ENCODE data around the gene CDKN1C. TPM values are rescaled to one million over a fixed set of nuclear protein-coding genes. Genes with fewer than 3 reads are reported as not detected.

Gene CDKN1C
- total and polyA plus RNA-seq, 2 experiments from 2014 or later = 0.38 to 0.43 TPM

DNA sequence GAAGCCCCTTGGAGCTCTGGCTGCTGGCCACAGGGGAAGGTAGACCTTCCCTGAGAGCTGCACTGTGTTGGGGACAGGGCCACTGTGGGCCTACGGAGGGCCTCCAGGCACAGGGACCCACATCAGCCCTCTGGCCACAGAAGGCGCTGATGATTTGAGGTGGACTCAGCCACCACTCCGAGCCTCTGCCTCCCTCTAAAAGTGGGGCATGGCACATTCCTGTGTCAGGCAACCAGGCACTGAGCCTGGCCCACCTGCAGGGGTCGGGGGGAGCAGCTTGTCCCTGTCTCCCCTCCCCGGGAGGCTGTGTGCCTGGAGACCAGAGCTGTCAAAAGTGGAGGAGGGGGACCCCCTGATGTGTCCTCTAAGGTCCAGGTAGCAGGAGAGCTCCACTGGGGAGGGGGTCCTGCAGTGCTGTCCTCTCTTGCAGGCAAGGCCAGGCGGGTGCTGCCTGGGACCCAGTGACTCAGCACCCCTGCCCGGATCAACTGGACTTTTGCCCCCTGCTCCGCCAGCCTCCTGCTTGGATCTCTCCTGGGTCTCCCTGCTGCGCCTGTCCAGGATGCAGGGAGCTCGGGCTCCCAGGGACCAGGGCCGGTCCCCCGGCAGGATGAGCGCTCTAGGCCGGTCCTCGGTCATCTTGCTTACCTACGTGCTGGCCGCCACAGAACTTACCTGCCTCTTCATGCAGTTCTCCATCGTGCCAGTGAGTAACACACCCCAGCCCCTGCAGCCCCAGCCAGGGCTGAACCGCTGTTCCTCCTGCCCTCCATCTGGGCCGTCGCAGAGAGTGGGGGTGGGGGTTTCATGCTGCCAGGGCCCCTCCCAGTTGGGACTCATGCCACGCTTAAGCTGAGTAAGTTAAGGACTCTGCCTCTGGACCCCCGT is 17.5 kb upstream of the CDKN1C start:
- no peak for DNase-seq
- Histone ChIP-seq H2AFZ (peak overlapping the region; percentile 80), H3K27me3 (replicated peaks; ENCODE audit: insufficient read depth) (no peaks in the 10 kb centered on the region), H3F3A (ENCODE audit: insufficient read depth) (no peaks in the 10 kb centered on the region), H3K9ac (peak overlapping the region; percentile 84), H3K4me1 (ENCODE audit: insufficient read depth) (peaks cover 10% of the 10 kb centered on the region), H3K9me2 (ENCODE audit: insufficient read depth) (no peaks in the 10 kb centered on the region), H3K9me3 (ENCODE audit: low read depth) (no peaks in the 10 kb centered on the region), H3K4me2 (ENCODE audit: unreplicated experiment) (peak overlapping the region; percentile 80), H3K27ac (no peak overlapping the region), H3K79me2 (ENCODE audit: insufficient read depth) (no peaks in the 10 kb centered on the region), H3K36me3 (ENCODE audit: low read depth) (no peaks in the 10 kb centered on the region), H4K20me1 (ENCODE audit: insufficient read depth) (no peaks in the 10 kb centered on the region), H3K4me3 (peak overlapping the region; percentile 76)
- 74 to 78% methylated on average over 23 of the region's 23 CpGs for WGBS, 2 experiments (ENCODE audit: low coverage in 1 of 2, low lambda C conversion rate in 2 of 2, missing lambda C conversion rate in 2 of 2)
- TF ChIP-seq EZH2phosphoT487 (IDR thresholded peaks at IDR 0.05; ENCODE audit: insufficient read depth, low read depth) (no peak), EZH2 (IDR thresholded peaks at IDR 0.05; ENCODE audit: insufficient read depth, poor library complexity, severe bottlenecking) (no peak)
- in situ Hi-C loops (cut with MboI) = no loop called here

DNA sequence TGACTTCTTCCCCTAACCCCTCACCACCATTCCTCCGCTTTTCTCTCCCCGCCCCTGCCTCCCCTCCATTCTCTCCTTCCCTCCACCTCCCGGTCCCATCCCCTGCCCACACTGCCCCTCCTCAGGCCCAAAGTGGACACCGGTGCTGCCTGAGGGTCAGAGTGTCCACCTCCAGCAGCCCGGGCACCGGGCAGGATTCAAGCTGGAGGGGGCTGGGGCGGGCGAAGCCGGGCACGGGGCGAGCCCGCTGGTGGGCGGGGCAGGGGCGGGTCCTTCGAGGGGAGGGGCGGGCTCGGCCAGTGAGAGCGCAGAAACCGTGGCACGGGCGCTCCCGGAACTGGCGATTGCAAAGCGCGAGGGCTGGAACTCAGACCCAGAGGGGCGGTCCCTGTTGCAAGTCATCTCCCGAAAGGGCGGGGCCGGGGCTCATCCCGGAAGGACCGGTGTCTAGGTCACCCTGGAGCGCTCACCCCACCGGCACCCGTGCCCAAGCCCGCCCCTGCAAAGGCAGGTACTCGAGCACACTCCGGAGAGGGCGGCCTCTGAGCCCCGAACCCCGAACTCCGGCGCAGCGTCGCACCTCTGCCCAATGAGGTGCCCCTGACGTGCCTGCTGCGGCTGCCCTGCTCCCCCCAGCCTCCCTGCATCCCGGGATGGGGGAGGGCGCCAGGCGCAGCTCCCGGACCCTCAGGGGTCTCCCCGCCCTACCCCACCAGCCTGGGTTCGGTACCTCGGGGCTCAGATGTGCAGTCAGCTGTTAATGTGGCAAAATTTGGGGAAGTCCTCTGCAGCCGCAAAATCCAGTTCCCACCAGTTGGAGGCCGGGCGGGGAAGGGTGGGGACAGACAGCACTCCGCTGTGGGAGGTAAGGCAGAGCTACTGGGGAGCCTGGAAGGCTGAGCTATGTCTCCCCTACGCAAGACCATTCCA is 16.5 kb upstream of the CDKN1C start:
- Histone ChIP-seq H3K9ac (peak overlapping the region; percentile 84), H4K20me1 (ENCODE audit: insufficient read depth) (no peaks in the 10 kb centered on the region), H3F3A (ENCODE audit: insufficient read depth) (no peaks in the 10 kb centered on the region), H3K4me3 (peak overlapping the region; percentile 76), H3K9me3 (ENCODE audit: low read depth) (no peaks in the 10 kb centered on the region), H3K27ac (no peak overlapping the region), H3K9me2 (ENCODE audit: insufficient read depth) (no peaks in the 10 kb centered on the region), H3K4me2 (ENCODE audit: unreplicated experiment) (peak overlapping the region; percentile 80), H3K4me1 (ENCODE audit: insufficient read depth) (peaks cover 10% of the 10 kb centered on the region), H3K79me2 (ENCODE audit: insufficient read depth) (no peaks in the 10 kb centered on the region), H3K36me3 (ENCODE audit: low read depth) (no peaks in the 10 kb centered on the region), H3K27me3 (replicated peaks; ENCODE audit: insufficient read depth) (no peaks in the 10 kb centered on the region), H2AFZ (peak overlapping the region; percentile 80)
- no peak for TF ChIP-seq EZH2phosphoT487 (IDR thresholded peaks at IDR 0.05; ENCODE audit: insufficient read depth, low read depth)
- TF ChIP-seq EZH2 (IDR thresholded peaks at IDR 0.05; ENCODE audit: insufficient read depth, poor library complexity, severe bottlenecking) = no peak
- in situ Hi-C loops (cut with MboI) = no loop called here
- WGBS, 2 experiments (ENCODE audit: low coverage in 1 of 2, low lambda C conversion rate in 2 of 2, missing lambda C conversion rate in 2 of 2) = 4% methylated on average over 35 to 54 of the region's 58 CpGs
- peak; percentile 99 for DNase-seq

DNA sequence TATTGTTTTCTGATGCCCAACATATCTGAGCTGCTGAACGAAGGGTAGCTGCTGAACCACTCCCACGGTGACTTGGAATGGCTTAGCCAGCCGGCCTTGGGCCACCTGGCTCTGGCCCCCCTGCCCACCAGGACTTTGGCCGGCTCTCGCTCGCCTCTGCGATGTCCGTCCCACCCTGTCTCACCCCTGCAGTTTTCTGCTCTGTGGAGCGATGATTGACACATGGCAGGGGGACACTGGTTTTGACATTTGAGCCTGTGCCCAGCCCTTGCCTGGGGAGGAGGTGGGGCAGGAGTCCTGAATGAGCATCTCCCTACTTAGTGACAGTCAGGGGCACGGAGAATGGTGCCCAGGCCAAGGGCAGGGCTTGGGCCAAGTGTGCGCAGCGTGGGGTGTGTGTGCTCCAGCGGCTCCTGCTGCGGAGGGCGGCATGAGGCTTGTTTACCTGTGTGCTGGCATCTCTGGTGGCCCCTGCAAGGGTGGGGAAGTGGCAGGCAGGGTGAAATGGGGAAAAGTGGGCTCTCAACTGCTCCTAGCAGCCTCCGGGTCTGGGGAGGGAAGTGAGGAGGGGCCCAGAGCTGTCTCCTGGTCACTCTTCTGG is 15.7 kb upstream of the CDKN1C start:
- Histone ChIP-seq H3K27ac (no peak overlapping the region), H3K9ac (peak overlapping the region; percentile 84), H3K27me3 (replicated peaks; ENCODE audit: insufficient read depth) (no peaks in the 10 kb centered on the region), H3K36me3 (ENCODE audit: low read depth) (no peaks in the 10 kb centered on the region), H3K4me2 (ENCODE audit: unreplicated experiment) (peak overlapping the region; percentile 73), H4K20me1 (ENCODE audit: insufficient read depth) (no peaks in the 10 kb centered on the region), H3F3A (ENCODE audit: insufficient read depth) (no peaks in the 10 kb centered on the region), H2AFZ (peak overlapping the region; percentile 79), H3K79me2 (ENCODE audit: insufficient read depth) (no peaks in the 10 kb centered on the region), H3K9me2 (ENCODE audit: insufficient read depth) (no peaks in the 10 kb centered on the region), H3K4me3 (peak overlapping the region; percentile 76), H3K9me3 (ENCODE audit: low read depth) (no peaks in the 10 kb centered on the region), H3K4me1 (ENCODE audit: insufficient read depth) (peaks cover 10% of the 10 kb centered on the region)
- in situ Hi-C loops (cut with MboI) = no loop called here
- WGBS, 2 experiments (ENCODE audit: low coverage in 1 of 2, low lambda C conversion rate in 2 of 2, missing lambda C conversion rate in 2 of 2) = 57 to 63% methylated on average over 16 of the region's 16 CpGs
- TF ChIP-seq EZH2 (IDR thresholded peaks at IDR 0.05; ENCODE audit: insufficient read depth, poor library complexity, severe bottlenecking) (no peak), EZH2phosphoT487 (IDR thresholded peaks at IDR 0.05; ENCODE audit: insufficient read depth, low read depth) (no peak)
- no peak for DNase-seq

All from GM23248 (cell line).